ENCODE data around the gene SPATS2. TPM values are rescaled to one million over a fixed set of nuclear protein-coding genes. Genes with fewer than 3 reads are reported as not detected.

Gene SPATS2
- total RNA-seq, 1 donor from 2014 or later, result 5.9 TPM

GRCh38 chr12:49461221-49461620 lies 94.0 kb downstream of the SPATS2 start:
- intact Hi-C loops (cut with micrococcal nuclease), result no loop called here
- H3K4me1 ChIP-seq, result peaks cover 31% of the 10 kb centered on the region
- no peak for DNase-seq
- H3K36me3 ChIP-seq, result peaks cover 3% of the 10 kb centered on the region
- H3K4me3 ChIP-seq, result no peak overlapping the region
- TF ChIP-seq CTCF (IDR thresholded peaks at IDR 0.05; ENCODE audit: borderline replicate concordance), result no peak
- H3K27me3 ChIP-seq (ENCODE audit: low read depth), result no peaks in the 10 kb centered on the region
- H3K27ac ChIP-seq (replicated peaks), result no peak overlapping the region
- peaks cover 9% of the 10 kb centered on the region for H3K9me3 ChIP-seq (replicated peaks)

GRCh38 chr12:49462083-49462744 lies 95.0 kb downstream of the SPATS2 start:
- DNase-seq, result peak; percentile 38
- TF ChIP-seq CTCF (IDR thresholded peaks at IDR 0.05; ENCODE audit: borderline replicate concordance), result no peak
- Histone ChIP-seq H3K36me3 (peaks cover 3% of the 10 kb centered on the region), H3K9me3 (replicated peaks) (peaks cover 9% of the 10 kb centered on the region), H3K4me3 (peak overlapping the region; percentile 39), H3K27ac (replicated peaks) (peak overlapping the region; percentile 71), H3K27me3 (ENCODE audit: low read depth) (no peaks in the 10 kb centered on the region), H3K4me1 (peaks cover 26% of the 10 kb centered on the region)
- intact Hi-C loops (cut with micrococcal nuclease), result no loop called here

- Histone ChIP-seq H3K4me3 (no peak overlapping the region), H3K27ac (replicated peaks) (no peak overlapping the region), H3K4me1 (peaks cover 26% of the 10 kb centered on the region), H3K9me3 (replicated peaks) (peaks cover 9% of the 10 kb centered on the region), H3K27me3 (ENCODE audit: low read depth) (no peaks in the 10 kb centered on the region), H3K36me3 (peaks cover 3% of the 10 kb centered on the region)
- no peak for DNase-seq
- intact Hi-C loops (cut with micrococcal nuclease), result no loop called here
- no peak for TF ChIP-seq CTCF (IDR thresholded peaks at IDR 0.05; ENCODE audit: borderline replicate concordance)
These were observed 97.9 kb downstream of the SPATS2 start for GRCh38 chr12:49465132-49465531.

- Histone ChIP-seq H3K36me3 (no peaks in the 10 kb centered on the region), H3K9me3 (replicated peaks) (no peaks in the 10 kb centered on the region), H3K27ac (replicated peaks) (no peak overlapping the region), H3K4me1 (no peaks in the 10 kb centered on the region), H3K27me3 (ENCODE audit: low read depth) (no peaks in the 10 kb centered on the region), H3K4me3 (no peak overlapping the region)
- no peak for DNase-seq
- intact Hi-C loops (cut with micrococcal nuclease), result no loop called here
- no peak for TF ChIP-seq CTCF (IDR thresholded peaks at IDR 0.05; ENCODE audit: borderline replicate concordance)
These were observed 103.7 kb downstream of the SPATS2 start for GRCh38 chr12:49470986-49471385.

- Histone ChIP-seq H3K4me1 (no peaks in the 10 kb centered on the region), H3K27me3 (ENCODE audit: low read depth) (no peaks in the 10 kb centered on the region), H3K27ac (replicated peaks) (no peak overlapping the region), H3K9me3 (replicated peaks) (no peaks in the 10 kb centered on the region), H3K36me3 (peaks cover 4% of the 10 kb centered on the region), H3K4me3 (no peak overlapping the region)
- TF ChIP-seq CTCF (IDR thresholded peaks at IDR 0.05; ENCODE audit: borderline replicate concordance), result no peak
- intact Hi-C loops (cut with micrococcal nuclease), result no loop called here
- DNase-seq, result no peak
These were observed 104.3 kb downstream of the SPATS2 start for GRCh38 chr12:49471557-49471956.
